ENCODE data around the gene ZNF221.
A peak's percentile ranks its signal among the peaks of the same experiment; 100 is the strongest.

Gene ZNF221

DNA sequence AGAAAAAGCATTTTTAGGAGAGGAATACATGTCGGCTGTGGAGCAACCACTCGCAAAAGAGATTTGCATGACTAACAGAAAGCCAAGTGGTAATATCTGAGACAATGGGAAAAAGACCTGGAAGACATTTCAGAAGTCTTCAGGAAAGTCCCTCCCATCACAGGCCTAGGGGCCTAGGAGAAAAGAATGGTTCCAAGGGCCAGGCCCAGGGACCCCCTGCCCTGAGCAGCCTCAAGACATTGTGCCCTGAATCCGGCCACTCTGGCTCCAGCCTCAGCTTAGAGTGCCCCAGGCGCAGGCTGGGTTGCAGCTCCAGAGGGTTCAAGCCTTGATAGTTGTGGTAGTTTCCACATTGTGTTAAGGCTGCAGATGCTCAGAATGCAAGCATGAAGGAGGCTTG is 9.4 kb downstream of the ZNF221 start:
- DNase-seq: no peak

DNA sequence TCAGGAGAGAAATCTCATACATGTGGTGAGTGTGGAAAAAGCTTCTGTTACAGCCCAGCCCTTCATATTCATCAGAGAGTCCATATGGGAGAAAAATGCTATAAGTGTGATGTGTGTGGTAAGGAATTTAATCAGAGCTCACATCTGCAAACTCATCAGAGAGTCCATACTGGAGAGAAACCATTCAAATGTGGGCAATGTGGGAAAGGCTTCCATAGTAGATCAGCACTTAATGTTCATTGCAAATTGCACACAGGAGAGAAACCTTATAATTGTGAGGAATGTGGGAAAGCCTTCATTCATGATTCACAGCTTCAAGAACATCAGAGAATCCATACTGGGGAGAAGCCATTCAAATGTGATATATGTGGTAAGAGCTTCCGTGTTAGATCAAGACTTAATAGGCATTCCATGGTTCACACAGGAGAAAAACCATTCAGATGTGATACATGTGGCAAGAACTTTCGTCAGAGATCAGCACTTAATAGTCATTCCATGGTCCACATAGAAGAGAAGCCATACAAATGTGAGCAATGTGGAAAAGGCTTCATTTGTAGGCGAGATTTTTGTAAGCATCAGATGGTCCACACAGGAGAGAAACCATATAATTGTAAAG is 15.2 kb downstream of the ZNF221 start:
- DNase-seq: no peak

DNA sequence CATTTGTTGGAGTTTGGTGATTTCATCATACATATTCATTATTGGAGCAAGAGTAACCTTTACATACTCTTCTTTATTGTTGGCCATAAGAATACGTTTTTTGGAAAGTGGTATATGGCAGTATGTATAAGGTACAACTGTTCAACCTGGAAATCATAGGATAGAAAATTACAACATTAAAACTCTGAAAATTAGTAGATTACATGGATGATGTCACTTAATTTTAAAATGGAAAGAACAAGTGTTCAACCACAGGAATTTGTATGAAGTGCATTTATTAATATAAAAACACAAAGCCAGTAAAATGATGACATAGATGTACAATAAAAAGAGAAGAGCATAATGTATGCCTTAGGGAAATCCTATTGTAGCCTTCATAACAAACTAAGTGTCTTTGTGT is 25.7 kb downstream of the ZNF221 start:
- DNase-seq: no peak

DNA sequence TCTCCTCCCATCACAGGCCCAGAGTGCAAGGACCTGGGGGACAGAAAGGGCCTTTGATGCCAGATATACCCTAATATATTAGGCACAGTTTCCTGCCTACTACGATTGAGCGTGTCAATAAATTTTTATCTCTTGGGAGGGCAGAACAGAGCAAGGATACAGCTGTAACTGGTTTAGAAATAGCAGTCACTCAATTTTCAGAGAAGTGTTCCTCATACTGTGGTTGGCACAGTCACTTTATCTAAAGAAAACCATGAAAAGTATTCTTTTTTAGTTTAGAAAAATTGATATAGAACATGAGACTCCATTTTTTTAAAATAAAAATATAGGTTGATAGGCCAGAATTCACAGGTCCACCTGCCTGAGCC is 32.5 kb downstream of the ZNF221 start:
- DNase-seq: no peak

DNA sequence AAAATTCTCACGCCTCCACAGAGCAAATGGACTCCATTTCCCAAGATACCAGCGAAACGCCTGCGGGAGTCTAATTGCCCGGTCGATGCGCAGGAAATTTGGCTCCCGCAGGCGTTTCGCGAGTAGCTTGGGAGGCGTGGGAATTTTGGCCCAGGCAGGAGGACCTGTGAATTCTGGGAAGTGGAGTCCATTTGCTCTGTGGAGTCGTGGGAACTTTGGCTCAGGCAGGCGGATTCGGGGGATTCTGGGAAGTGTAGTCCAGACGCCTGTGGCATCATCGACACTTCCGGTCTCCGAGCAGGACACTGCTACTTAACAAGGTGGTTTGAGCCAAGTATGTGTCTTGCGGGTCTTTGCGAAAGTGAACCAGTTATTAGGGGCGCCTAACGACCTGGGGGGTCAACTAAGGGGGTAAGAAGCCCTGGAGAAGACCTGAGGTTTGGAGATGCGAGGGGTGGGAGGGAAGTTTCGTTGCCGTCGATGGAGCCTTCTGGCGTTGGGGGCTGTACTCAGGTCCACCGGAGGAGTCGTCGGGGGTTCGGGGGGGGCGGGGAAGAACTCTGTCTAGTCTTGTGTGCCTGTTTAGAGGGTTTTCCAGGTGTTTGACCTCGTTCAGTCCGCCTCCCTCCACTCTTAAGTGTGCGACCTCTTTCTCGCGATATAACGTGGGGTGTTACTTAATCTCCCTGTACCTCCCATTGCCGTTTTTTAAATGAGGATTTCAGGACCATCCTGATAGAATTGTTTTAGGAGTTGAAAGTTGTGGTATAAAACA is 33.1 kb downstream of the ZNF221 start, which contains the start of gene ZNF155:
ZNF155 (plus strand) TSS at position 277 of the 775 bp plus-strand sequence. CDS start 4,356 bp downstream, outside the sequence.
- DNase-seq: peak; percentile 98

DNA sequence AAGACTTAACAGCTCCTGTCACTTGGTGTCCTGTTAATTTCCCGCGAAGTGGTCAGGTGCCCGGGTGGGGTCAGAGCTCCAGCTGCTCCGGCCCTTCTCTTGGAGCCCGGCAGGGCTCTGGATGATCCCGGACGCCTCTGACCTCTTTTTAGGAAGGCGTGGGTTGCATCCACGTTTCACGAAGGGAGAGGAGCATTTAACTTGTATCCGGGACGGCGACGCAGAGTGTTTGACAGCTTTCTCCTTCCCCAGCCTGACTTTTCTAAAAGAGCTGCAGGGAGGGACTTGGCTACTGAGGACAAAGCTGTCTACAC is 33.6 kb downstream of the ZNF221 start:
- DNase-seq: no peak

DNA sequence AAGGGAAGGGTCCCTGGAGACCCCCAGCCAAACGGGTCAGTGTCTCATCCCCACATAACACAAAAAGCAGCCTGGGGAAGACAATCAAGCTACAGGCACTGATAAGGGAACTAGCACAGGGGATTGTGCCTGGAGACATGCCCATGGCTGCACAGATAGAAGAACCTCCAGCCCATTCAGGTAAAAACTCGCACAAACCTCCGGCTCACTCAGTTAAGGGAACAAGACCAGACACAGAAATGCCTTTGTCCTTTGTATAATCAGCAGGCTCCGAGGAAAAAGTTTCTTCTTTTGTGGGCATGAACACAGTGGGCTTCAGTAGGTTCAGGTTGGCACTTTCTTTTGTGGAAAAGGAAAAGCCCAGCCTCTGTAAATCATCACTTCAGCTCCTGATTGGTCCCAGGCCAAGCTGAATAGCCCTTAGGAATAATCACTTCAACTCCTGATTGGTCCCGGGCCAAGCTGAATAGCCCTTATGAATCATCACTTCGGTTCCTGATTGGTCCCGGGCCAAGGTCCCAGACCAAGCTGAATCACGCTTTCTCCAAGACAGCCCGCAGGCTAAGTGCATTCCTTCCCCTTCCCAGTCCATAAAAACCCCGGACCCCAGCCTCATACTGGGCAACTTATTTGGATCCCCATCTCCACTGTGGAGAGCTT is 46.7 kb downstream of the ZNF221 start:
- no peak for DNase-seq

DNA sequence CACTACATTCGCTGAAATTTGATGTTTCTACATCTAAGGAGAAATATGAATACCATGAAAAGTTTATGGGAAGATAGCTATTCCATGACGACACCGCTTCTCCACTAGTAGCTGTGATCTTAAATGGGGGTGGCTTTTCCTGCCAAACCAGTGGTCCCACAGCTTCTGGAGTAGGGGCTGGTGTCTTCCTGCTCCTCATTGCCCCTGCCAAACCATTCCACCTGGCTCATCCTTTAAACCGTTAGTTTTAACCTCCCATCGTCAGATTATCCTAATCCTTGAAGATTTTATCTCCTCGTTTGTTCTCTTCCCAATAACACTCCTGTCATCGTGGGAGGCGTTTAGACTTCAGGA is 51.2 kb downstream of the ZNF221 start:
- no peak for DNase-seq

DNA sequence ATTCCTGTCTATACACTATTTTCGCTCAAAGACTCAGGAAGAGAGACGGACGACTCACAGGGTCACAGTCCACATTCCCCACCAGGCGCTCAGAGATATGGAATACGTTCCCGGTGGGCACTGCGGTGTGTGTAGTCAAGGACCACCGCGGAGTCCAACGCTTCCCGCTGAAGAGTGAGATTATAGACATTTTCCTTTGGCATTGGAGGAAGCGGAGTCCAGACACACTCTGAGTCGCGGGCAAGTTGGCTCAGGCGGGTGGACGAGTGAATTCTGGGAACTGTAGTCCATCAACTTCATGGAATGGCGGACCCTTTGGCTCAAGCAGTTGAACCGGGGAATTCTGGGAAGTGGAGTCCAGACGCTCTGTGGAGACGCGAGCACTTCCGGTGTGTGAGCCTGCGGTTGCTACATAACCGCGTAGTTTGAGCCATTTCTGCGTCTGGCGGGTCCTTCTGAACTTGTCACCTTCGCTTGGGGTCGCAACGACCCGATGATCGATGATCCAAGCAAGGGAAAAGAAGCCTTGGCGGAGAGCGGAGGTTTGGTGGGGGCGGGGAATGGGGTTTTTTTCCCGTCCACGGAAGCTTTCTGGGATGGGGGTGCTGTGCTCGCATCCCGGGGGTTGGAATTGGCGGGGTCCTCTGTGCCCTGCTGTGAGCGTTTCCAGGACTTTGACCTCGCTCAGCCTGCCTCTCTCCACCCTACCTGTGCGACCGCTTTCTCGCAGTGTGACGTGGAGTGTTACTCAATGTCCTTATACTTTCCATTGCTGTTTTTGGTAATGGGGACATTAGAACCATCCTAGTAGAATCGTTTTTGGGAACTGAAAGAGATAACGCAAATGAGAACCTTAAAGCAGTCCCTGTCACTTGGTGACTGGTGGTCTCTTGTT is 51.8 kb downstream of the ZNF221 start, which contains the start of gene ZNF230:
ZNF230 (plus strand) TSS at position 392 of the 895 bp plus-strand sequence. CDS start 4,122 bp downstream, outside the sequence.
- DNase-seq: peak; percentile 95

DNA sequence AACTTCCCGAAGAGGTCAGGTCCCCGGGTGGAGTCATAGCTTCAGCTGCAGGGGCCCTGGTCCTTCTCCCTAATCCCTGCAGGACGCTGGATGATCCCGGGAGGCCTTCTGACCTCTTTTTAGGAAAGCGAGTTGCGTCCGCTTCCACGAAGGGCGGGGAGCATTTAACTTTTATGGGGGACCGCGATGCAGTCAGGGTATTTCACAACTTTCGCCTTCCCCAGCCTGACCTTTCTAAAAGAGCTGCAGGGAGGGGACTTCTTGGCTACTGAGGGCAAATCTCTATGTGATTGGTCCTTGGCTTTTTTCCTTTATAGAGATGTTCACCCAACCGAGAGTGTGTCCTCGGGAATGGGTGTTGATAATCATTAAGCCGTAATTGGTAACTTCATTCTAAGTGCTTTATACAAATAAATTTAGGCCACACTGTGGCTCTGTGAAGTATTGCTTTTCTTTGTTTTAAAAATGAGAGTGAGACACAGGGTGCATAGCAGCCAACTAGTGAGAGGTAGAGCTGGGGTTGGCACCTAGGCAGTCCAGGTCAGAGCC is 52.5 kb downstream of the ZNF221 start:
- DNase-seq: peak; percentile 25

DNA sequence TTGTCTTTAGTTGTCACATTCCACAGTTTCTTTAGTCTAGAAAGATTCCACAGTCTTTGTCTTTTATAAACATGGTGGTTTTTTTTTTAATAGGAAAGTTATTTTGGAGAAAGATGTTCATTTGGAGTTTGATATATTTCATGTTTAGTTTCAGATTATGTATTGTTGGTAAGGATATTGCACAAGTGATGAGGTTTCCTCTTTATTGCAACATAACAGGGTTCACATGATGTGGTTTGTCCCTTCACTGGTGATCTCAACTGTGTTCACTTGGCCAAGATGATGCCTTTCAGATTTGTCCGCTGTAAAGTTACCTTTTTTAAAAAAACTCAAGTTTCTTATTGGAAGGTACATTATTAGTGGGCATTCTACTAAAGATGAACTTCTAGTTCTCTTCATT is 54.9 kb downstream of the ZNF221 start:
- DNase-seq: no peak

DNA sequence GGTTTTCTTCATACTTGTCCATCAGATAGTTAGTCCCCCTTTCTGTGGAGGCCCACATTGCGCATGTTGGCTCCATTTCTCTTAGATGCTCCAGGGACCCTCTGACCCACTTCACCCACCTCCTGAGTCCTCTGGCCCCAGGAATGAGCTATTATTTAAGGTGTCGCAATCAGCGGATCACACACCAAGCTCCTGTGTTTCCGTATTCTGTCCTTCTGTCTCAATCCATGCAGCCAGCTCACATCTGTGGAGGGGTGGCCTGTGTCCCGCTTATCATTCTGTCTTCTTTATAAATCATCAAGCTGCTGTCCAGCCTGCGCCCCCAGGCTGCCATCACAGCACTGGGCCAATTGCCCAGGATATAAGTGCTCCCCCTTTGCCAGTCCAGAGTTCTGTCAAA is 56.4 kb downstream of the ZNF221 start:
- no peak for DNase-seq

DNA sequence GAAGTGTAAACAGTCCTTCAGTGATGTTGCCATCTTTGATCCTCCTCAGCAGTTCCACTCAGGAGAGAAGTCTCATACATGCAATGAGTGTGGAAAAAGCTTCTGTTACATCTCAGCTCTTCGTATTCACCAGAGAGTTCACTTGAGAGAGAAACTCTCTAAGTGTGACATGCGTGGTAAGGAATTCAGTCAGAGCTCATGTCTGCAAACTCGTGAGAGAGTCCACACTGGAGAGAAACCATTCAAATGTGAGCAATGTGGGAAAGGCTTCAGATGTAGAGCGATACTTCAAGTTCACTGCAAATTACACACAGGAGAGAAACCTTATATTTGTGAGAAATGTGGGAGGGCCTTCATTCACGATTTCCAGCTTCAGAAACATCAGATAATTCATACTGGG is 59.4 kb downstream of the ZNF221 start:
- DNase-seq: no peak

Data from HCEC 1CT (cell line).